B cell (primary cell): Measurements from ENCODE around the gene DLL1. TPM values are rescaled to one million over a fixed set of nuclear protein-coding genes. Genes with fewer than 3 reads are reported as not detected.

Experiments used
- ATAC-seq: fragments of 200-7000 bp; cut with Tn5 transposase; one replicate; pipeline ENCODE4 v1.10.0; 2021; ENCODE audit warnings: low read depth, mild to moderate bottlenecking, moderate number of reproducible peaks, moderate library complexity
- CTCF ChIA-PET: fragments of 350-600 bp; sonication (Branson Sonifier 250); formaldehyde crosslinking; loops from one replicate; lab custom pipeline; 2021; ENCODE audit warnings: antibody characterized with exemption, inconsistent platforms; lab: Charles Lee
- POLR2A ChIA-PET: fragments of 350-600 bp; sonication (Branson Sonifier 250); formaldehyde crosslinking; loops from one replicate; lab custom pipeline; 2021; ENCODE audit warnings: antibody characterized with exemption; lab: Charles Lee
- DNase-seq: peaks from one replicate; pipeline ENCODE4 v3.0.0; 2013
- H2AFZ ChIP-seq: 2 replicates; pipeline ENCODE4 v1.6.1; 2012; ENCODE audit warnings: mild to moderate bottlenecking, low read depth, low read length; ENCODE audit not compliant: insufficient read depth, poor library complexity, severe bottlenecking
- H3K27ac ChIP-seq, 2 donors: 1 replicate in 1 of 2; 2 replicates in 1 of 2; pipeline ENCODE4 v1.5.1; 2012 to 2013; ENCODE audit warnings: low read length in 2 of 2, mild to moderate bottlenecking in 2 of 2, moderate library complexity in 1 of 2
- H3K27me3 ChIP-seq, 4 experiments: fragments of 200-600 bp in 1 of 4; sonication (generic) in 1 of 4; replicated peaks in 1 of 4; 1 replicate in 2 of 4; 2 replicates in 2 of 4; pipeline versions ENCODE4 v1.6.1 to v1.7.0; 2013 to 2016; ENCODE audit warnings: low read length in 3 of 4, mild to moderate bottlenecking in 2 of 4, mixed read lengths in 1 of 4, moderate library complexity in 1 of 4; ENCODE audit not compliant: insufficient read depth in 4 of 4, control insufficient read depth in 3 of 4; ENCODE audit errors: control extremely low read depth in 1 of 4
- H3K36me3 ChIP-seq, 2 experiments: replicated peaks in 1 of 2; 1 replicate in 1 of 2; 2 replicates in 1 of 2; pipeline versions ENCODE4 v1.6.1 to v1.7.1; 2013; ENCODE audit warnings: low read length in 1 of 2; ENCODE audit not compliant: insufficient read depth in 2 of 2, control insufficient read depth in 1 of 2; ENCODE audit errors: control extremely low read depth in 1 of 2, extremely low read depth in 1 of 2
- H3K4me1 ChIP-seq, 2 donors: fragments of 200-600 bp in 1 of 2; sonication (generic) in 1 of 2; 1 replicate in 1 of 2; 2 replicates in 1 of 2; pipeline versions ENCODE4 v1.5.1 to v1.6.1; 2013 to 2017; ENCODE audit warnings: low read length in 2 of 2; ENCODE audit not compliant: control insufficient read depth in 2 of 2, insufficient read depth in 2 of 2
- H3K4me2 ChIP-seq: replicated peaks from 2 replicates; pipeline ENCODE3; 2012; ENCODE audit warnings: mild to moderate bottlenecking, low read depth, low read length; ENCODE audit not compliant: poor library complexity, severe bottlenecking
- H3K4me3 ChIP-seq, 5 experiments: fragments of 200-600 bp in 1 of 5; sonication (generic) in 1 of 5; 1 replicate in 3 of 5; 2 replicates in 2 of 5; pipeline versions ENCODE4 v1.5.1 to v1.7.0; 2011 to 2016; ENCODE audit warnings: low read length in 4 of 5, mild to moderate bottlenecking in 4 of 5, low read depth in 2 of 5, control low read depth in 1 of 5, moderate library complexity in 1 of 5; ENCODE audit not compliant: insufficient read depth in 1 of 5; ENCODE audit errors: control extremely low read depth in 1 of 5, extremely low read depth in 1 of 5
- H3K79me2 ChIP-seq: fragments of 200-600 bp; sonication (generic); one replicate; pipeline ENCODE4 v1.6.0; 2016; ENCODE audit warnings: low read length; ENCODE audit not compliant: control insufficient read depth, insufficient read depth
- H3K9ac ChIP-seq: fragments of 200-600 bp; sonication (generic); 2 replicates; pipeline ENCODE4 v1.6.1; 2017; ENCODE audit warnings: mild to moderate bottlenecking, low read length, moderate library complexity
- H3K9me3 ChIP-seq, 3 donors: one replicate each; pipeline versions ENCODE4 v1.6.1 to v1.7.1; 2013; ENCODE audit warnings: low read length in 2 of 3; ENCODE audit not compliant: control insufficient read depth in 2 of 3, insufficient read depth in 1 of 3; ENCODE audit errors: control extremely low read depth in 1 of 3
- H4K20me1 ChIP-seq: 2 replicates; pipeline ENCODE4 v1.6.0; 2012; ENCODE audit warnings: mild to moderate bottlenecking, low read length; ENCODE audit not compliant: insufficient read depth, control insufficient read depth, poor library complexity, severe bottlenecking
- H3K27ac Mint-ChIP-seq: one replicate; pipeline ENCODE4 v1.8.0; 2021; ENCODE audit warnings: mixed read lengths
- H3K27me3 Mint-ChIP-seq: one replicate; pipeline ENCODE4 v1.8.0; 2021; ENCODE audit warnings: mixed read lengths
- H3K4me1 Mint-ChIP-seq: one replicate; pipeline ENCODE4 v1.8.0; 2021; ENCODE audit warnings: mixed read lengths
- H3K4me3 Mint-ChIP-seq: one replicate; pipeline ENCODE4 v1.8.0; 2021; ENCODE audit warnings: mixed read lengths
- H3K9me3 Mint-ChIP-seq: one replicate; pipeline ENCODE4 v1.8.0; 2022; ENCODE audit warnings: mixed read lengths; ENCODE audit not compliant: insufficient read depth
- EZH2 ChIP-seq: IDR thresholded peaks from 2 replicates; pipeline ENCODE4 v1.6.1; 2012; ENCODE audit warnings: borderline replicate concordance, low read depth, mild to moderate bottlenecking, moderate library complexity, low read length; ENCODE audit not compliant: insufficient read depth, poor library complexity, severe bottlenecking
- WGBS: methylation state at CpG from one replicate; pipeline ENCODE4 v1.1.5; 2013; ENCODE audit warnings: missing lambda C conversion rate; ENCODE audit not compliant: insufficient coverage; 5-methylcytosine and 5-hydroxymethylcytosine counted together
- intact Hi-C: fragments of 100-400 bp; cut with micrococcal nuclease; formaldehyde crosslinking; loops from one replicate; pipeline ENCODE4 v1.10.0; 2022
- polyA plus RNA-seq: library from polyadenylated mRNA; depleted of rRNA; stranded (reverse); fragments of >200 nt; gene quantifications from 2 replicates; pipeline ENCODE4 v1.2.3, GENCODE V29; 2012
- total RNA-seq, 2 donors: library from RNA; stranded (reverse); fragments of 120-200 nt in 1 of 2; gene quantifications; 1 replicate in 1 of 2; 2 replicates in 1 of 2; pipeline versions ENCODE4 v1.2.3 to v1.2.4, GENCODE V29; 2013 to 2022
- TF ChIP-seq, protein P1 (sequence below): fragments of 200-600 bp; IDR thresholded peaks from one replicate; pipeline ENCODE4 v1.8.0; 2022; ENCODE audit warnings: antibody characterized with exemption, mild to moderate bottlenecking

Gene DLL1
- total and polyA plus RNA-seq, 2 donors (not counting 1 experiment from before 2014, with no cell fraction given) = 1.6 to 6.8 TPM

DNA sequence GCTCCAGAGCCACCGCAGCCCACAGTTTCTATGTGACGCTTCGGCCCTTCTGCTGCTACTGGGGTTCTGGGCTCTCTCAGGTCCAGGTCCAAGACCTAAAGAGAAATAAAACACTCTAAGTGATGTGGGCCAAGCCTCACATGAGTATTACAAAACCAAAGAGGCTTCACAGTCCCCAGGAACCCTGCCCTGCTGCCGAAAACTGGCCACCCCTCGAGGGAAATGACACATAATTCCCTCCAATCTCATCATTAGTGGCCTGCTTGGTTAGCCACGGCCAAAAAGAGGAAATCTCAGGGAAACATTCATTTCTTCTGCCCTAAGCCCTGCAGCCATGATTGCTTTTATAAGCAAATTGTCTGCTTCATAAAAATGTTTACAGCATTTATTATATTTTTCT, 32.5 kb downstream of the DLL1 start:
- intact Hi-C loops = no loop called here
- Mint-ChIP-seq H3K27me3 (peaks cover 28% of the 10 kb centered on the region), H3K27ac (no peak overlapping the region), H3K9me3 (no peaks in the 10 kb centered on the region), H3K4me3 (no peak overlapping the region), H3K4me1 (no peaks in the 10 kb centered on the region)
- no peaks in the 10 kb centered on the region for H3K79me2 ChIP-seq
- no peaks in the 10 kb centered on the region for H3K36me3 ChIP-seq
- ChIA-PET POLR2A (no interaction called here), CTCF (no interaction called here)
- peaks cover 0 to 16% (median 0%) of the 10 kb centered on the region in 4 experiments for H3K27me3 ChIP-seq
- 98% methylated on average over 5 of the region's 6 CpGs for WGBS
- no peaks in the 10 kb centered on the region for H4K20me1 ChIP-seq
- no peak overlapping the region for H3K4me3 ChIP-seq
- H3K4me2 ChIP-seq = no peak overlapping the region
- ATAC-seq (no peak), DNase-seq (no peak)
- no peak overlapping the region for H3K27ac ChIP-seq
- TF ChIP-seq, protein P1, sequence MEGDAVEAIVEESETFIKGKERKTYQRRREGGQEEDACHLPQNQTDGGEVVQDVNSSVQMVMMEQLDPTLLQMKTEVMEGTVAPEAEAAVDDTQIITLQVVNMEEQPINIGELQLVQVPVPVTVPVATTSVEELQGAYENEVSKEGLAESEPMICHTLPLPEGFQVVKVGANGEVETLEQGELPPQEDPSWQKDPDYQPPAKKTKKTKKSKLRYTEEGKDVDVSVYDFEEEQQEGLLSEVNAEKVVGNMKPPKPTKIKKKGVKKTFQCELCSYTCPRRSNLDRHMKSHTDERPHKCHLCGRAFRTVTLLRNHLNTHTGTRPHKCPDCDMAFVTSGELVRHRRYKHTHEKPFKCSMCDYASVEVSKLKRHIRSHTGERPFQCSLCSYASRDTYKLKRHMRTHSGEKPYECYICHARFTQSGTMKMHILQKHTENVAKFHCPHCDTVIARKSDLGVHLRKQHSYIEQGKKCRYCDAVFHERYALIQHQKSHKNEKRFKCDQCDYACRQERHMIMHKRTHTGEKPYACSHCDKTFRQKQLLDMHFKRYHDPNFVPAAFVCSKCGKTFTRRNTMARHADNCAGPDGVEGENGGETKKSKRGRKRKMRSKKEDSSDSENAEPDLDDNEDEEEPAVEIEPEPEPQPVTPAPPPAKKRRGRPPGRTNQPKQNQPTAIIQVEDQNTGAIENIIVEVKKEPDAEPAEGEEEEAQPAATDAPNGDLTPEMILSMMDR = no peak
- TF ChIP-seq EZH2 = no peak
- no peaks in the 10 kb centered on the region for H3K4me1 ChIP-seq
- H3K9me3 ChIP-seq = peaks cover 0 to 4% (median 0%) of the 10 kb centered on the region in 3 donors
- H3K9ac ChIP-seq = no peak overlapping the region
- no peak overlapping the region for H2AFZ ChIP-seq

DNA sequence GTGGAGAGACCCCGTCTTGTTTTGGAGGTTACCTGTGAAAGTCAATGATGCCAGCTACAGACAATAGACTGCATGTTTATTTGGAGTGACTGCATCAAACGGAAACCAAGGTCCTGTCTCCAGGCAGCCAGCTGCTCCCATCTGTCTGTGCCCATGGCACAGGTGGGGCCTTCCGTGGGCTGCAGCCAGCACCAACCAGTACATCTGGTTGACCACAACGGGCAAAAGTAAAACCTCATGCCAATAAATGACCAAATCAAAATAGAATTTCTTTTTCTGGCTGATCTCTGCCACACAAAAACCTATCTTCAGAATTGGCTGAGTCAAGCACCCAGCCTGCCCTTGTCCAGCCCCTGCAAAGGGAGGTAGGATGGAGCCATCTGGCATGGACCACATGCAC, 33.5 kb downstream of the DLL1 start:
- H3K4me1 ChIP-seq = no peaks in the 10 kb centered on the region
- Mint-ChIP-seq H3K27ac (no peak overlapping the region), H3K4me3 (no peak overlapping the region), H3K9me3 (no peaks in the 10 kb centered on the region), H3K27me3 (peaks cover 24% of the 10 kb centered on the region), H3K4me1 (no peaks in the 10 kb centered on the region)
- TF ChIP-seq, protein P1 = no peak
- no peak for TF ChIP-seq EZH2
- peaks cover 0 to 4% (median 0%) of the 10 kb centered on the region in 3 donors for H3K9me3 ChIP-seq
- intact Hi-C loops = no loop called here
- H3K4me3 ChIP-seq = no peak overlapping the region
- no peak for DNase-seq
- WGBS = 65% methylated on average over 4 of the region's 4 CpGs
- no peak overlapping the region for H3K9ac ChIP-seq
- H3K27ac ChIP-seq = no peak overlapping the region
- no peak for ATAC-seq
- CTCF ChIA-PET = no interaction called here
- H3K27me3 ChIP-seq = peaks cover 0 to 8% (median 0%) of the 10 kb centered on the region in 4 experiments
- POLR2A ChIA-PET = interaction anchor here (0.6 kb wide), 1 partner anchor 36 kb away, joined by 13 read pairs; no protein-coding TSS in a partner anchor
- no peak overlapping the region for H2AFZ ChIP-seq
- H3K4me2 ChIP-seq = no peak overlapping the region
- no peaks in the 10 kb centered on the region for H3K36me3 ChIP-seq
- no peaks in the 10 kb centered on the region for H3K79me2 ChIP-seq
- no peaks in the 10 kb centered on the region for H4K20me1 ChIP-seq
